CD4-positive, alpha-beta T cell treated with Interleukin-15 for 1 hour (primary cell): ENCODE results near the gene SLC4A11.
A peak's percentile ranks its signal among the peaks of the same experiment; 100 is the strongest.
"Not testable (repeated sequence)": the region's sequence is repeated elsewhere in the genome, so short reads cannot be mapped to it uniquely, and the experiment has no call there.

Source experiments
- DNase-seq: peaks from one replicate; pipeline ENCODE4 v3.0.0-alpha.2; 2020

The SLC4A11 gene

DNA sequence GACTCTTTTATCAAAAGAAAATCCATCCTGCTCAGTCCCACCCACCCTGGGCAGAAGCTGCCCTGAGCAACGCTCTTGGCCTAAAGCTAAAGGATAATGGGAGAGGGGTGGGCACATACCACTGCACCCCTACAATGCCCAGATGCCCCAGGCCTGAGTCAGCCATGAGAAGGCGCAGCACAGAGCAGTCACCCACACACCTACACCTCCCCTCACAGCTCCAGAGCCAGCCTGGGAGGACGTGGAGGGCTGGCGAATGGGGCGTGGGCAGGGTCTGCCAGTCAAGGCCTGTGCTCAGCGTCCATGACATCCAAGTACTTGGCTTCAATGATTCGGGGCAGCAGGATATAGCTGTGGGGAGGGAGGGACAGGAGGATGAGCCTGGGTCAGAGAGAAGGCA, 11.5 kb downstream of the SLC4A11 start:
- DNase-seq = no peak

- DNase-seq = no peak
These were observed 12.1 kb downstream of the SLC4A11 start for GRCh38 chr20:3226864-3227263.

- DNase-seq = no peak
These were observed 12.9 kb downstream of the SLC4A11 start for GRCh38 chr20:3226093-3226492.

- no peak for DNase-seq
These were observed 14.1 kb downstream of the SLC4A11 start for GRCh38 chr20:3224681-3225421.

GRCh38 chr20:3223994-3224680, 14.9 kb downstream of the SLC4A11 start:
- no peak for DNase-seq

- no peak for DNase-seq
These were observed 15.4 kb downstream of the SLC4A11 start for GRCh38 chr20:3223651-3223993.

DNA sequence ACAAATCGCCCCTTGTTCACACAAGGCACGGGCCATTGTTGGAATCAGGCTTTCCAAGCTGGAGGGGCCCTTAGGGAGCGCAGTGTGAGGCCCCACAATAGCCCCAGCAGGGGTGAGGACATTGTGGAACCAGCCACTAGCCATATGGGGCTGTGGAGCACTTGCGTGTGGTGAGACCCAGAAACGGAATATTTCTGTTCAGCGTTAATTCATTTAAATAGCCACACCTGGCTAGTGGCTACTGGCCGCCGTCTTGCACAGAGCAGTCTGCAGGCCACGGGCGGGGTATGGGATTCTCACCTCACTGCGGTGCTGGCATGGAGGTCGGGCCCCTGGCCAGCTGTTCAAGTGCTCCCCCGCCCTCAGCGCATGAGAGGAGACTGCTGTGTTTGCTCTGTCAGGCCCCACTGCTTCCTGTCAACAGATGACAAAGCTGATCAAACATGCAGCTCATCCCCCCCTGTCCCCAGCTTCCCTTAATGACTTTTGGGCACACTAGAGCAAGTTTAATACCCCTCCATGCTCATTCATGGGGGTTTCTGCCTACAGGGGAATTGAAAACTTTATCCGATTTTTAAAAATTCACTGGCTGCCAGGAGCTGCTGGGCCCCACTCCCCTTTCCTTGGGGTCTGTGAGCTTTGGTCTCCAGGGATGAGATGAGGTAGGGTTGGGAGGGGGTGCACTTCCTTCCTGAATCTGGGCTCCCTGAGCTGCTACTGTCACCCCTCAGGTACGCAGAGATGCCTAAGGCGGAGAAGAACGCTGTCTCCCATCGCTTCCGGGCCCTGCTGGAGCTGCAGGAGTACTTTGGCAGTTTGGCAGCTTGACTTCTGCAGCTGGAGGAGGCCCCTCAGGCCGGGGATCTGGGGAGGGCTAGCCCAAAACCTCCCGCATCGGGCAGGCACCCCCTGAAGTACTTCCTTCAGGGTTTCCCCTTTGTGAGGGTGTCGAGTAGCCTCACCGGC, 16.1 kb downstream of the SLC4A11 start:
- DNase-seq = peak; percentile 60

- no peak for DNase-seq
These were observed 17.4 kb downstream of the SLC4A11 start for GRCh38 chr20:3221398-3222226.

GRCh38 chr20:3218307-3218988, 20.5 kb downstream of the SLC4A11 start:
- peak; percentile 65 for DNase-seq

DNA sequence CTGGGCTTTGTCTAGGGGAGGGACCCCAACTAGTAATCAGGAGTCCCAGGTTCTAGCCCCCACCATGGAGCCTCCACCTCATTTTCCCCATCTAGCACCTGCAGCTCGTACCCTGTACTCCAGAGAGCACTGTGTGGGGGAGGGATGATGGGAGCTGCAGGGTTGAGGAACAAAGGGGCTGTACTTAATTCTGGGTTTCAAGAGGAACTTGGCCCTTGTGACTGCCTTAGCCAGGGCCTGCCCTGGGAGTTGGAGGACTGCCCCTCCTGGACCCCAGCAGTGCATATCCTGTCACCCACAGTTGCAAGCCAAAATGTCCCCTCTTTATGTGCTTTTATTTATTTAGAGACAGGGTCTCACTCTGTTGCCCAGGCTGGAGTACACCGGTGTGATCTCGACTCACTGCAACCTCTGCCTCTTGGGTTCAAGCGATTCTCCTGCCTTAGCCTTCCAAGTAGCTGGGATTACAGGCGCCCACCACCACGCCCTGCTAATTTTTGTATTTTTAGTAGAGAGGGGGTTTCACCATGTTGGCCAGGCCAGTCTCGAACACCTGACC, 23.6 kb downstream of the SLC4A11 start:
- not testable (repeated sequence) for DNase-seq

DNA sequence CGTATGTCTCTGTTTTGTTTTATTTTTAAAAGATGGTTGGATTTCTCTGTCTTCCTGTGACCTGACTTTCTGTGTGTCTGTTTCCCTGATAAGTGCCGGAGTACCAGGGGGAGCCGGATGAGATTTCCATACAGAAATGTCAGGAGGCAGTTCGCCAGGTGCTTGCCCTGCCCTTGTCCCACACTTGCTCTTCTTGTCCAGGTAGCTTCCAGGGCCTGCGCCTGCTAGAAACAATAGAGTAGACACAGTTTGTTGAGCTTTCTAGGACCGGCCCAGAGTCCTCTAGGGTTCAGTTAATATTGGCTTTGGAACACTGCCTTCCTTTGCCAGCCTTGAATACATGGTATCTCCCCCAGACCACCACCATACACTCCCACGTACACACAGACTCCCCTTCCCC, 25.8 kb downstream of the SLC4A11 start:
- DNase-seq = no peak

DNA sequence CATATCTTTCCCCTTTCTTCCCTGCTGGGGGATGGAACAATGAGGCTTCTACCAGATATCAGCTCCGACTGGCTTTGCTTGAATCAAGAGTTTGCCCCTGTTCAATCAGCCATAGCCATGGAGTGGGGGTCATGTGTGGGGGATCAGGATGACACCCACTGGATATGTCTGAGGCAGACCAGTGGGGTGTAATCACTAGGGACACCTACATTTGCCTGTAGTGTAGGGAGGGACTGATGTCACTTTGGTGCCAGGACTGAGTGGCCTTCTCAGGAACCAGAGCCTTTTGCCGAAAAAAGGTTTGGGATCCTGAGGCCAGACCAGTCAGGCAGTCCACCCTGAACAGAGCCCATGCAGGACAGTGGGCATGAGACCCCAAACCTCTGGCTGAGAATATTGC, 28.6 kb downstream of the SLC4A11 start:
- DNase-seq = no peak

- no peak for DNase-seq
These were observed 29.1 kb downstream of the SLC4A11 start for GRCh38 chr20:3209946-3210317.

GRCh38 chr20:3209257-3209945, 29.6 kb downstream of the SLC4A11 start, which contains the start of gene ITPA:
ITPA (plus strand) TSS chr20:3209498; CDS start chr20:3209552, 54 bp downstream.
- peak; percentile 58 for DNase-seq

DNA sequence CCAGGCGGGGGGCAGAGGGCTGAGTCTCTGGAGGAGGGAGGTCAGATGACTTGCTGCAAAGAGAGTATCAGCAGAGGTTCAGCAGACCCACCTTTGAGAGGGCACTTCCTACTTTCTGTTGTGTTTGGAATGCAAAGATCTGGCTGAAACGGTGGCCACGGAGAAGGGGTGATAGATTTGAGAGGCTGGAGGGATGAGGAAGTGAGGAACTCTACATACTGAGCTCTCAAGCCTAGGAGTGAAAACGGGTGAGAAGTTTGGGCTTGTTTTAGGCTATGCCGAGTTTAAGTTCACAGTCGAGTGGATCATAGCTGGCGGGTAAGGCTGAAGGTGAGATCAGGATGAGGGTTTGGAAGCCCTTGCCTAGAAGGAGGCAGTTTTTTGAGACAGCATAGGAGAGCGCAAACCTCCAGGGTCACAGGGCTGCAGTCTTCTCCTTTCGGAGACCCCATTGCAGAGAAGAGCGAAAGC, 30.2 kb downstream of the SLC4A11 start:
- DNase-seq = no peak

GRCh38 chr20:3204124-3204794, 34.7 kb downstream of the SLC4A11 start, which contains the start of gene DDRGK1:
DDRGK1 (minus strand) TSS chr20:3204682; CDS start chr20:3204627, 55 bp downstream.
- DNase-seq = peak; percentile 89

DNA sequence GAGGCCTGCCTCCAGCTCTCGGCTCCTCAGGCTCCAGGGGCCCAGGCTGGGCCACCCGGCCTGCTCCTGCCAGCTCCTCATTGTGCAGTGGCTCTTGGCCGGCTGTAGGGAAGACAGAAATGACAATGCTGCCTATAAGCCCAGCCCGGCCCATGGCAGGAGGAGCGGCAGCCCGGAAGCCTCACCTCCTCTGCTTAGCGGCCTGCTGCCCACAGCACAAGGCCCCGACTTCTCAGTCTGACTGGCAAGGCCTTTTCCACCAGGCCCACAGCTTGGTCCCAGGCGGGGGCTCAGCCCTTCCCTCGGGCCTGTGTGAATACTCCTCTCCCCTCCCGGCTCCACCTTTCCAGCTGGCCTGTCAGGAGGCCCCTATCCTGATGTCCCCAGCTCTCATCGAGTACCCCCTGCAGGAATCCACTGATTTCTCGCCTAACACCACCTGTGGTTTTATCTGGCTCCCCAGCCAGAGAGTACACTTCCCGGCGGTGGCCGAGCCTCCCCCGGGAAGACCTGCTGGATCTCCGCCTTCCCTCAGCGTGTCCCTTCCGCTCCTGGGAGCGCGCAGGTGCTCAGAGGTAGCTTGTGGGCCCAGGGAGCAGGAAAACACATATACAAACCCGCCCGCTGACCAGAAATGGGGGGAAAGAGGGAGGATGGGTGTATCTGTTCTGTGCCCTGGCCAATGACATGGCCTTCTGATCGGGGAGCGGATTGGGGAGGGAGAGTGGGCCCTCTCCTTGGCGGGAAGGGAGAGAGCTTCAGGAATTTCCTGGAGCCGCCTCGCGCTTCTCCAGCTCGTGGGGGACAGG, 35.5 kb downstream of the SLC4A11 start:
- DNase-seq = no peak

- DNase-seq = no peak
These were observed 36.0 kb downstream of the SLC4A11 start for GRCh38 chr20:3202965-3203314.
